Stomach (tissue), 9 donors: ENCODE data around the gene CNTN1. TPM values are rescaled to one million over a fixed set of nuclear protein-coding genes. Genes with fewer than 3 reads are reported as not detected.
A peak's percentile ranks its signal among the peaks of the same experiment; 100 is the strongest.

Experiments used
- DNase-seq, 2 donors: peaks; one replicate each; pipeline versions ENCODE4 v3.0.0 to v3.0.0-alpha.2; 2013 to 2019
- H3K27ac ChIP-seq, 5 donors: fragments of 200-600 bp in 4 of 5; sonication (generic) in 4 of 5; one replicate each; pipeline ENCODE4 v1.5.1; 2013 to 2019; ENCODE audit warnings: mild to moderate bottlenecking in 1 of 5, moderate library complexity in 1 of 5
- H3K27me3 ChIP-seq, 3 donors: fragments of 200-600 bp; sonication (generic); one replicate each; pipeline ENCODE4 v1.5.1; 2017 to 2019; ENCODE audit warnings: mixed run types in 1 of 3
- H3K36me3 ChIP-seq, 4 donors: fragments of 200-600 bp; sonication (generic); 1 replicate in 3 of 4; 2 replicates in 1 of 4; pipeline ENCODE4 v1.5.1; 2016 to 2019
- H3K4me1 ChIP-seq, 4 donors: fragments of 200-600 bp; sonication (generic); one replicate each; pipeline ENCODE4 v1.5.1; 2016 to 2019
- H3K4me3 ChIP-seq, 4 donors: fragments of 200-600 bp; sonication (generic) in 3 of 4; one replicate each; pipeline ENCODE4 v1.5.1; 2016 to 2019; ENCODE audit warnings: mild to moderate bottlenecking in 1 of 4
- H3K9me3 ChIP-seq, 4 donors: fragments of 200-600 bp; sonication (generic); one replicate each; pipeline ENCODE4 v1.5.1; 2016 to 2019
- CTCF ChIP-seq, 7 experiments: fragments of 450-650 bp in 4 of 7; fragments of 200-600 bp in 3 of 7; sonication (generic) in 3 of 7; IDR thresholded peaks; one replicate each; pipeline ENCODE4 v1.5.1; 2016 to 2019; ENCODE audit warnings: antibody characterized with exemption in 7 of 7, control low read depth in 2 of 7, mild to moderate bottlenecking in 1 of 7
- EP300 ChIP-seq: sonication (generic); formaldehyde crosslinking; IDR thresholded peaks from one replicate; pipeline ENCODE4 v1.6.1; 2017; ENCODE audit warnings: antibody characterized with exemption
- POLR2A ChIP-seq, 4 donors: fragments of 450-650 bp; IDR thresholded peaks; one replicate each; pipeline ENCODE4 v1.6.1; 2016; ENCODE audit warnings: antibody characterized with exemption in 4 of 4, control low read depth in 2 of 4, mild to moderate bottlenecking in 1 of 4, moderate library complexity in 1 of 4
- POLR2AphosphoS5 ChIP-seq, 3 donors: sonication (generic); formaldehyde crosslinking; IDR thresholded peaks; one replicate each; pipeline ENCODE4 v1.6.1; 2016; ENCODE audit warnings: antibody characterized with exemption in 3 of 3
- WGBS, 5 donors: extraction: QIAGEN DNeasy Blood & Tissue Kit in 3 of 5; methylation state at CpG; one replicate each; pipeline versions ENCODE4 v1.1.5 to v1.1.7; 2013 to 2018; 5-methylcytosine and 5-hydroxymethylcytosine counted together
- intact Hi-C: fragments of 100-400 bp; cut with DNase I; formaldehyde crosslinking; loops from one replicate; pipeline ENCODE4 v1.15.1; 2023; ENCODE audit warnings: low total_unique reads
- polyA plus RNA-seq, 3 donors: library from polyadenylated mRNA; stranded (reverse); fragments of 200-250 nt; gene quantifications; one replicate each; pipeline ENCODE4 v1.2.3, GENCODE V29; 2013
- total RNA-seq, 5 donors: library from RNA; depleted of rRNA; stranded (reverse); fragments of >200 nt; gene quantifications; one replicate each; pipeline versions ENCODE4 v1.1.0 to v1.2.3, GENCODE V29; 2014 to 2016
- donor health status: healthy with polysubstance abuse.
- donor health status: Bipolar disorder and iron deficiency.
- donor health status: healthy.

CNTN1 gene
- total and polyA plus RNA-seq, 8 donors = 0.68 to 68.3 (median 7.1) TPM

DNA sequence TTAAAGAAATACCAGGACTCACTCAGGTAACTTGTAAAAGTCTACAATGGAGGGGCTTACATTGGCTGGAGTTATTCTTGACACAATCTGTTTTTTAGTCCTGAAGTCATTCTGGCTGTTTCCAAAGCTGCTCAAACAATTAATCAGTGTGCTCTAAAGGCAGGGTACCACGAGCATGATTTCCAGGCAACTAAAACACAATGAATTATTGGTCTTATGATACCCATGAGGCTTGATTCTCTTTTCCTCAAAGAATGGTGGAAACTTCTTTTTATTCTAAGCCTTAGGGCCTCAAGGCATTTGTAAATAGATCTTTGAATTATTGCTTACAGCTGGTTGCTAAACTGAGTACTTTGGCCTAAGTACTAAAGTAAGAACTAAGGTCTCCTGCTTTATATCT is 296.1 kb downstream of the CNTN1 start:
- no peak for TF ChIP-seq CTCF (IDR thresholded peaks at IDR 0.05)
- no peak for TF ChIP-seq POLR2AphosphoS5 (IDR thresholded peaks at IDR 0.05)
- no peak for TF ChIP-seq POLR2A (IDR thresholded peaks at IDR 0.05)
- no peak for TF ChIP-seq EP300
- H3K4me3 ChIP-seq = no peak overlapping the region
- peaks cover 0 to 9% (median 0%) of the 10 kb centered on the region in 4 donors for H3K4me1 ChIP-seq
- H3K27ac ChIP-seq = peak overlapping the region in 3 of 5 donors; percentile 2 to 55 (median 17)
- intact Hi-C loops = no loop called here
- 49 to 72% (median 69%) methylated on average over 1 of the region's 1 CpG for WGBS, 5 donors
- no peak for DNase-seq
- peaks cover 0 to 9% (median 1%) of the 10 kb centered on the region in 4 donors for H3K9me3 ChIP-seq
- H3K27me3 ChIP-seq = no peaks in the 10 kb centered on the region
- no peaks in the 10 kb centered on the region for H3K36me3 ChIP-seq

- Histone ChIP-seq H3K9me3 (peaks cover 0 to 9% (median 1%) of the 10 kb centered on the region in 4 donors), H3K27me3 (no peaks in the 10 kb centered on the region), H3K27ac (peak overlapping the region in 3 of 5 donors; percentile 2 to 55 (median 17)), H3K36me3 (no peaks in the 10 kb centered on the region), H3K4me1 (peaks cover 0 to 9% (median 0%) of the 10 kb centered on the region in 4 donors), H3K4me3 (no peak overlapping the region)
- TF ChIP-seq POLR2A (IDR thresholded peaks at IDR 0.05) (no peak), EP300 (no peak), POLR2AphosphoS5 (IDR thresholded peaks at IDR 0.05) (peak in 1 of 3 donors; percentile 6)
- WGBS, 5 donors = 39 to 66% (median 60%) methylated on average over 2 of the region's 2 CpGs
- peak in 1 of 2 donors; percentile 9 for DNase-seq
- intact Hi-C loops = no loop called here
Observed at GRCh38 chr12:40988824-40989223, 296.6 kb downstream of the CNTN1 start.

DNA sequence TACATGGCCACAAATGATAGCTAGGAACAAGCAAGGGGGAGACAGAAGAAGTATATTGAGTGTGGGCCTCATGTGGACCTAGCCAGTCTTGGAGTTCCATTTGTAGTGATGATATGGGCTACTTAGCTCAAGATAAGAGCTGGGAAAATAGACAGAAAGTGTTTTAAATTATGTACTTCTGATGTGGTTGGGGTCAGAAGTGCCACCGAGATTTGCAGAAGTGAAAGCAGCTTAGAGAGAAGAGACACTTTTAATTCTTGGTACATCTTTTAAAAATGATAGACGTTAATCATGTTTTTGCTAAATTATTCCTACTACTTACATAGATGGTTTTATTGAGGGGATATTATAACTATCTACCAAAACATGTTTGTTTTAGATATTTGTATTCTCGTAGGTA is 297.5 kb downstream of the CNTN1 start:
- TF ChIP-seq POLR2AphosphoS5 (IDR thresholded peaks at IDR 0.05) (no peak), EP300 (no peak), CTCF (IDR thresholded peaks at IDR 0.05) (no peak), POLR2A (IDR thresholded peaks at IDR 0.05) (no peak)
- intact Hi-C loops = no loop called here
- Histone ChIP-seq H3K9me3 (peaks cover 0 to 4% (median 1%) of the 10 kb centered on the region in 4 donors), H3K4me1 (peaks cover 0 to 9% (median 0%) of the 10 kb centered on the region in 4 donors), H3K27me3 (no peaks in the 10 kb centered on the region), H3K36me3 (no peaks in the 10 kb centered on the region), H3K27ac (peak overlapping the region in 1 of 5 donors; percentile 55), H3K4me3 (no peak overlapping the region)
- WGBS, 5 donors = 79 to 84% (median 80%) methylated on average over 3 of the region's 3 CpGs
- DNase-seq = no peak

- DNase-seq = no peak
- Histone ChIP-seq H3K27ac (no peak overlapping the region), H3K36me3 (no peaks in the 10 kb centered on the region), H3K9me3 (no peaks in the 10 kb centered on the region), H3K27me3 (no peaks in the 10 kb centered on the region), H3K4me3 (no peak overlapping the region), H3K4me1 (peaks cover 0 to 15% (median 0%) of the 10 kb centered on the region in 4 donors)
- intact Hi-C loops = no loop called here
- 68 to 71% (median 70%) methylated on average over 4 of the region's 4 CpGs for WGBS, 5 donors
- no peak for TF ChIP-seq POLR2A (IDR thresholded peaks at IDR 0.05)
- TF ChIP-seq CTCF (IDR thresholded peaks at IDR 0.05) = no peak
- no peak for TF ChIP-seq POLR2AphosphoS5 (IDR thresholded peaks at IDR 0.05)
- no peak for TF ChIP-seq EP300
Observed at GRCh38 chr12:40992158-40992557, 299.9 kb downstream of the CNTN1 start.

GRCh38 chr12:40992674-40993073 is 300.4 kb downstream of the CNTN1 start:
- Histone ChIP-seq H3K27ac (no peak overlapping the region), H3K4me1 (peaks cover 0 to 15% (median 0%) of the 10 kb centered on the region in 4 donors), H3K36me3 (no peaks in the 10 kb centered on the region), H3K4me3 (no peak overlapping the region), H3K27me3 (no peaks in the 10 kb centered on the region), H3K9me3 (no peaks in the 10 kb centered on the region)
- TF ChIP-seq EP300 (no peak), CTCF (IDR thresholded peaks at IDR 0.05) (no peak), POLR2AphosphoS5 (IDR thresholded peaks at IDR 0.05) (no peak), POLR2A (IDR thresholded peaks at IDR 0.05) (no peak)
- 64 to 76% (median 74%) methylated on average over 1 of the region's 1 CpG for WGBS, 5 donors
- intact Hi-C loops = no loop called here
- no peak for DNase-seq
